ENCODE data around the gene AGT.

- TF ChIP-seq EZH2 (IDR thresholded peaks at IDR 0.05; ENCODE audit: insufficient read depth, poor library complexity, severe bottlenecking), result no peak
- no peak for TF ChIP-seq EZH2phosphoT487 (IDR thresholded peaks at IDR 0.05; ENCODE audit: insufficient read depth, low read depth)
Observed at GRCh38 chr1:230693221-230693620, 20.7 kb downstream of the AGT start.
